GM19452 (cell line): ENCODE data around the gene DDX59.

ENCODE experiments used
- ATAC-seq: cut with Tn5 transposase; IDR thresholded peaks from one replicate; pipeline ENCODE4 v1.9.1; 2021; ENCODE audit not compliant: unreplicated experiment

The DDX59 gene

GRCh38 chr1:200671235-200671786 lies 1.6 kb upstream of the DDX59 start:
- no peak for ATAC-seq

GRCh38 chr1:200670242-200671118 lies 773 bp upstream of the DDX59 start:
- peak; percentile 16 for ATAC-seq

DNA sequence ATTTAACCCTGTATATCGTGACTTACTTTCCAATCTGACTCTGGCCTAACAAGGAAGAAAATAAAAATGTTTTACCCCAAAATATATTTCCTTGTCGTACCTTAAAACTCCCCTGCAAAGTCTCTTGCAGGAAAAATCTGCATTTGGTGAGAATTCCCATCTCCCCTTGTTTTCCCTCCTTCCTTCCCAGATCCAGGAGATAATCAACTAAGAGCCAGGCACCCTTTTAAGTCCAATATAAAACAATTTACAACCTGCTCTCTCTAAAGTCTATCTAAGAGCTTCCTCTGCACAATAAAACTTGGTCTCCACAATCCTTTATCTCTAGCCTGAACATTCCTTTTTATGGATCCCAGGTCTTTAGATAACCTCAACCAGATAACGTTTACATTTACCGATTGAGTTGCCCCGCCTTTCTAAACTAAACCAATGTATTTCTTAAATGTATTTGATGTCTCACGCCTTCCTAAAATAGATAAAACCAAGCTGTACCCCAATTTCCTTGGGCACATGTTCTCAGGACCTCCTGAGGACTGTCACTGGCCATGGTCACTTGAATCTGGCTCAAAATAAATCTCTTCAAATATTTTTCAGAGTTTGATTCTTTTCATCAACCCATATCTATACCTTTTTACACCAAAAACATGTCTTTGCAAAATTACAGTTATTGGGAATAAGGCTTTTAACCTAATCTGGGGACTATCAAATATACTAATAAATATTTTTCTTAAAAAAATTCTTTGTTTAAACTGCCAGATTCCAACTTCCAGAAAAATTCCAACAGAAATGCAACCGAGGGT lies 993 bp downstream of the DDX59 start:
- no peak for ATAC-seq

- no peak for ATAC-seq
Measured at GRCh38 chr1:200666309-200666708, 3.4 kb downstream of the DDX59 start.

GRCh38 chr1:200665861-200666260 lies 3.8 kb downstream of the DDX59 start:
- ATAC-seq = no peak

GRCh38 chr1:200660719-200661118 lies 9.0 kb downstream of the DDX59 start:
- no peak for ATAC-seq

GRCh38 chr1:200659269-200659668 lies 10.4 kb downstream of the DDX59 start:
- no peak for ATAC-seq

- ATAC-seq = no peak
Measured at GRCh38 chr1:200658037-200658818, 11.5 kb downstream of the DDX59 start.

GRCh38 chr1:200654660-200655059 lies 15.0 kb downstream of the DDX59 start:
- ATAC-seq = peak; percentile 93

DNA sequence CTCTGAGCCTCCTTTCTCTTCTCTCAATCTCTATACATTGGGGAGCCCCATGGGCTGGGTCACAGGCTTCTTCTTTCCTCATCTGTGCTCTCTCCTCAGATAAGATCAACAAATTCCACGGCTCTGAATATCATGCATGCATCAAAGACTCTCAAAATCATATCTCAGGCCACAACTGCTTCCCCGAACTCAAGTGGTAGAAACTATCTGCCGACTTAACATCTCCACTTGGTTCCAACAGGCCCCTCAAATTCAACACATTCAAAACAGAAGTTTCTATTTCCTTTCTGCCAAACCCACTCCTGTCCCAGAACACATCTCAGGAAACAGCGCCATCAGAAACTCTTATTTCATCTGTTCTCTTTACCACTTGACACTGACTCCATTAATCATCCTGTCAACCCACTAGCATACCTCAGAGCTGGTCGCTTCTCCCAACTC lies 16.7 kb downstream of the DDX59 start:
- no peak for ATAC-seq

- no peak for ATAC-seq
Measured at GRCh38 chr1:200652378-200652777, 17.3 kb downstream of the DDX59 start.

GRCh38 chr1:200646515-200646914 lies 23.2 kb downstream of the DDX59 start:
- ATAC-seq = no peak

- ATAC-seq = no peak
Measured at GRCh38 chr1:200644021-200644420, 25.7 kb downstream of the DDX59 start.

DNA sequence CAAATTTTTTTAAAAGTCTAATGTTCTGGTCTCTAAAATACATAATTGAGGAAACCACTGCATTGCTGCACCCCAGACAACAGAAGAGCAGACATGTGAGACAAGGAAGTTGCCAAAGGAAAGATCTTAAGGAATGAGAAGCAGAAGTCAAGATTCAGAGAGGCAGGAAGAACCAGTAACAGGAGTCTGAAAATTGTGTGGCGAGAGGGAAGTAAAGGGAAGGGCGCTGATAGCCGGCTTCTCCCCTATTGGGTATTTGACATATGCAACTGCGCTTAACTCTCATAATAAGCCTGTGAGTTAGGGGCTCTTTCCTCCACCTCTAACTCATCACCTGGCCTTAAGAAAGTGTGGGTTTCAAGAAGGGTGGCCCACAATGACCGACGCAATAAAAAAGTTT lies 27.2 kb downstream of the DDX59 start:
- no peak for ATAC-seq

- ATAC-seq = no peak
Measured at GRCh38 chr1:200640963-200641401, 28.7 kb downstream of the DDX59 start.

- no peak for ATAC-seq
Measured at GRCh38 chr1:200640373-200640962, 29.2 kb downstream of the DDX59 start.

- ATAC-seq = no peak
Measured at GRCh38 chr1:200638073-200638472, 31.6 kb downstream of the DDX59 start.

- ATAC-seq = no peak
Measured at GRCh38 chr1:200636681-200637080, 33.0 kb downstream of the DDX59 start.

GRCh38 chr1:200634261-200635122 lies 35.2 kb downstream of the DDX59 start:
- ATAC-seq = no peak

- ATAC-seq = no peak
Measured at GRCh38 chr1:200631375-200631774, 38.3 kb downstream of the DDX59 start.
